Muscle of arm (tissue), 12 donors: ENCODE data around the gene BAD. TPM values are rescaled to one million over a fixed set of nuclear protein-coding genes. Genes with fewer than 3 reads are reported as not detected.

Experiments used
- DNase-seq: peaks from one replicate; pipeline ENCODE4 v3.0.0-alpha.2; 2013
- polyA plus RNA-seq, 12 donors: library from polyadenylated mRNA; unstranded; fragments of 120-200 nt; gene quantifications; one replicate each; pipeline ENCODE4 v1.2.1, GENCODE V29; 2013; ENCODE audit not compliant: insufficient read length in 12 of 12

Gene BAD
- polyA plus RNA-seq, 12 donors = 19.3 to 52.4 (median 24.6) TPM; not detected in 1

- no peak for DNase-seq
These were observed 22.8 kb downstream of the BAD start for GRCh38 chr11:64261556-64262080.

- no peak for DNase-seq
These were observed 24.2 kb downstream of the BAD start for GRCh38 chr11:64260147-64260708.

GRCh38 chr11:64259533-64260067, 24.9 kb downstream of the BAD start:
- DNase-seq = no peak

- no peak for DNase-seq
These were observed 25.4 kb downstream of the BAD start for GRCh38 chr11:64258946-64259532.

- DNase-seq = no peak
These were observed 26.1 kb downstream of the BAD start for GRCh38 chr11:64258356-64258755.

GRCh38 chr11:64256300-64256699, 28.2 kb downstream of the BAD start:
- no peak for DNase-seq

- DNase-seq = no peak
These were observed 29.0 kb downstream of the BAD start for GRCh38 chr11:64255135-64256128.

GRCh38 chr11:64254326-64254725, 30.1 kb downstream of the BAD start:
- DNase-seq = no peak

- no peak for DNase-seq
These were observed 31.0 kb downstream of the BAD start for GRCh38 chr11:64253481-64253880.

- DNase-seq = no peak
These were observed 31.4 kb downstream of the BAD start for GRCh38 chr11:64253043-64253442.

- DNase-seq = no peak
These were observed 32.2 kb downstream of the BAD start for GRCh38 chr11:64252003-64252872.

- no peak for DNase-seq
These were observed 32.8 kb downstream of the BAD start for GRCh38 chr11:64251753-64252002.

GRCh38 chr11:64251016-64251752, 33.3 kb downstream of the BAD start, which contains the start of gene PLCB3:
Gene PLCB3 (plus strand): TSS chr11:64251530. CDS start chr11:64251650, 120 bp downstream.
- DNase-seq = no peak

GRCh38 chr11:64250415-64251015, 34.0 kb downstream of the BAD start:
- DNase-seq = no peak

- DNase-seq = no peak
These were observed 34.7 kb downstream of the BAD start for GRCh38 chr11:64249563-64250414.

- no peak for DNase-seq
These were observed 35.4 kb downstream of the BAD start for GRCh38 chr11:64249038-64249437.

GRCh38 chr11:64248578-64248977, 35.9 kb downstream of the BAD start:
- DNase-seq = no peak

- no peak for DNase-seq
These were observed 36.5 kb downstream of the BAD start for GRCh38 chr11:64247729-64248531.
